ENCODE results near the gene MAGOHB. TPM values are rescaled to one million over a fixed set of nuclear protein-coding genes. Genes with fewer than 3 reads are reported as not detected.

MAGOHB gene
- total RNA-seq, 1 experiment from 2014 or later: 22.5 TPM

- Histone ChIP-seq H3K4me3 (ENCODE audit: low read depth in 2 of 2, low read length in 2 of 2) (no peak overlapping the region), H3K27ac (ENCODE audit: low read length) (no peak overlapping the region), H3K36me3 (ENCODE audit: control insufficient read depth, insufficient read depth, low read length) (no peaks in the 10 kb centered on the region), H3K27me3 (ENCODE audit: control insufficient read depth, insufficient read depth, low read length) (no peaks in the 10 kb centered on the region), H3K4me1 (ENCODE audit: control insufficient read depth, insufficient read depth, low read length) (no peaks in the 10 kb centered on the region), H3K9me3 (ENCODE audit: control insufficient read depth, insufficient read depth, low read depth, low read length) (no peaks in the 10 kb centered on the region)
- DNase-seq (ENCODE audit: low read depth, low spot score) (no peak), ATAC-seq (no peak)
- in situ Hi-C loops (cut with HindIII; ENCODE audit: low pct_unique_long_range_greater_than_20kb, low sequenced_read_pairs) (no loop called here), intact Hi-C loops (cut with micrococcal nuclease; ENCODE audit: unreplicated experiment) (no loop called here)
- ChIA-PET CTCF (no interaction called here), POLR2A (no interaction called here)
- TF ChIP-seq, protein P1, sequence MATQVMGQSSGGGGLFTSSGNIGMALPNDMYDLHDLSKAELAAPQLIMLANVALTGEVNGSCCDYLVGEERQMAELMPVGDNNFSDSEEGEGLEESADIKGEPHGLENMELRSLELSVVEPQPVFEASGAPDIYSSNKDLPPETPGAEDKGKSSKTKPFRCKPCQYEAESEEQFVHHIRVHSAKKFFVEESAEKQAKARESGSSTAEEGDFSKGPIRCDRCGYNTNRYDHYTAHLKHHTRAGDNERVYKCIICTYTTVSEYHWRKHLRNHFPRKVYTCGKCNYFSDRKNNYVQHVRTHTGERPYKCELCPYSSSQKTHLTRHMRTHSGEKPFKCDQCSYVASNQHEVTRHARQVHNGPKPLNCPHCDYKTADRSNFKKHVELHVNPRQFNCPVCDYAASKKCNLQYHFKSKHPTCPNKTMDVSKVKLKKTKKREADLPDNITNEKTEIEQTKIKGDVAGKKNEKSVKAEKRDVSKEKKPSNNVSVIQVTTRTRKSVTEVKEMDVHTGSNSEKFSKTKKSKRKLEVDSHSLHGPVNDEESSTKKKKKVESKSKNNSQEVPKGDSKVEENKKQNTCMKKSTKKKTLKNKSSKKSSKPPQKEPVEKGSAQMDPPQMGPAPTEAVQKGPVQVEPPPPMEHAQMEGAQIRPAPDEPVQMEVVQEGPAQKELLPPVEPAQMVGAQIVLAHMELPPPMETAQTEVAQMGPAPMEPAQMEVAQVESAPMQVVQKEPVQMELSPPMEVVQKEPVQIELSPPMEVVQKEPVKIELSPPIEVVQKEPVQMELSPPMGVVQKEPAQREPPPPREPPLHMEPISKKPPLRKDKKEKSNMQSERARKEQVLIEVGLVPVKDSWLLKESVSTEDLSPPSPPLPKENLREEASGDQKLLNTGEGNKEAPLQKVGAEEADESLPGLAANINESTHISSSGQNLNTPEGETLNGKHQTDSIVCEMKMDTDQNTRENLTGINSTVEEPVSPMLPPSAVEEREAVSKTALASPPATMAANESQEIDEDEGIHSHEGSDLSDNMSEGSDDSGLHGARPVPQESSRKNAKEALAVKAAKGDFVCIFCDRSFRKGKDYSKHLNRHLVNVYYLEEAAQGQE (IDR thresholded peaks at IDR 0.05; ENCODE audit: insufficient read depth in 1 of 2, low read depth in 2 of 2, low read length in 1 of 2): no peak
- TF ChIP-seq CTCF (IDR thresholded peaks at IDR 0.05) (no peak), POLR2AphosphoS5 (IDR thresholded peaks at IDR 0.05; ENCODE audit: low read depth, low read length) (no peak), TCF7L2 (IDR thresholded peaks at IDR 0.05; ENCODE audit: low read depth, low read length) (no peak), SIN3A (IDR thresholded peaks at IDR 0.05; ENCODE audit: borderline replicate concordance, insufficient read depth, low read depth, low read length) (no peak)
- BruUV-seq (replicated peaks): no TSS peak
Measured at GRCh38 chr12:10590966-10591365, 22.4 kb downstream of the MAGOHB start.

DNA sequence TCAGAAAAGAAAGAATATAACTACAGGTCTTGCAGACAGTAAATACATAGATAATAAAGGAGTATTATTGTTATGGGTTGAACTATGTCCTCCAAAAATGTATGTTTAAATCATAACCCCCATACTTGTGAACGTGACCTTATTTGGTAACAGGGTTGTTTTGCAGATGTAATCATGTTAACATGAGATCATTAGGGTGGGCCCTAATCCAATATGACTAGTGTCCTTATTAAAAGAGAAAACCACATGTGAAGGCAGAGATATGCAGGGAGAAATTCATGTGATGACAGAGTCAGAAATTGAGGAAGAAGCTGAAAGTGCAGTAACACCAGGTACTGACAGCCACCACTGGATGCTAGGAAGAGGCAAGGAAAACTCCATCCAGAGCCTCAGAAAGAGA is 29.0 kb downstream of the MAGOHB start:
- ATAC-seq: no peak
- ChIA-PET POLR2A (no interaction called here), CTCF (no interaction called here)
- Histone ChIP-seq H3K27ac (ENCODE audit: low read length) (no peak overlapping the region), H3K4me3 (ENCODE audit: low read depth in 2 of 2, low read length in 2 of 2) (no peak overlapping the region), H3K27me3 (ENCODE audit: control insufficient read depth, insufficient read depth, low read length) (no peaks in the 10 kb centered on the region), H3K9me3 (ENCODE audit: control insufficient read depth, insufficient read depth, low read depth, low read length) (no peaks in the 10 kb centered on the region), H3K4me1 (ENCODE audit: control insufficient read depth, insufficient read depth, low read length) (no peaks in the 10 kb centered on the region), H3K36me3 (ENCODE audit: control insufficient read depth, insufficient read depth, low read length) (no peaks in the 10 kb centered on the region)
- TF ChIP-seq, protein P1 (IDR thresholded peaks at IDR 0.05; ENCODE audit: insufficient read depth in 1 of 2, low read depth in 2 of 2, low read length in 1 of 2): no peak
- no peak for TF ChIP-seq POLR2AphosphoS5 (IDR thresholded peaks at IDR 0.05; ENCODE audit: low read depth, low read length)
- TF ChIP-seq CTCF (IDR thresholded peaks at IDR 0.05): no peak
- TF ChIP-seq SIN3A (IDR thresholded peaks at IDR 0.05; ENCODE audit: borderline replicate concordance, insufficient read depth, low read depth, low read length): no peak
- in situ Hi-C loops (cut with HindIII; ENCODE audit: low pct_unique_long_range_greater_than_20kb, low sequenced_read_pairs): no loop called here
- no peak for DNase-seq (ENCODE audit: low read depth, low spot score)
- intact Hi-C loops (cut with micrococcal nuclease; ENCODE audit: unreplicated experiment): no loop called here
- no TSS peak for BruUV-seq (replicated peaks)
